ENCODE results near the gene GLIS1. TPM values are rescaled to one million over a fixed set of nuclear protein-coding genes. Genes with fewer than 3 reads are reported as not detected.

Gene GLIS1
- total and polyA plus RNA-seq, 9 donors = 0.12 to 2.9 (median 0.48) TPM; not detected in 1

DNA sequence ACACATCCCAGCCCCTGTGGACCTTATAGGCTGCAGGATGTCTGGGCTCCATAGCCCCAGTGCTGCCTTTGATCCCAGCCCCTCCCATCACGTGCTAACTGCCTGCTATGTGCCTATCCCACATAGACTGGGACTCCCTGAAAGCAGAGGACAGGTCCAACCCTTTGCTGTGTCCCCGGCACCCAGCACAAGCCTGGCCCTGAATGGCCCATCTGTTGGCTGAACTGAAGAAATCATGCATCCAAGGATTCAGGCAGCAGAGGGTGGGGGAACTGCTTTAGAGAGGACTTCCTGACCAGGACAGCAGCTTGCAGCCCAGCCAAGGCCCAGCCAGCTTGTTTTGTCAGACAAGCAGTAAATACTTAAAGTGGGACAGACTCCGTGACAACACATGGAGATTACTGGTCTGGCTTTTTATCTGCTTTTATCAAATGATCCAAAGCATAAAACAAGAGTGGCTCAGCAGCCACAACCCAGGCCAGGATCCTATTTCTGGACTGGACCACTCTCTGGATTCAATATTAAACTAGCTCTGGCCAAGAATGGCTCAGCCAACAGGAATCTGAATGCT, 69.3 kb downstream of the GLIS1 start:
- intact Hi-C loops (cut with DNase I) = no loop called here
- TF ChIP-seq, protein P1, sequence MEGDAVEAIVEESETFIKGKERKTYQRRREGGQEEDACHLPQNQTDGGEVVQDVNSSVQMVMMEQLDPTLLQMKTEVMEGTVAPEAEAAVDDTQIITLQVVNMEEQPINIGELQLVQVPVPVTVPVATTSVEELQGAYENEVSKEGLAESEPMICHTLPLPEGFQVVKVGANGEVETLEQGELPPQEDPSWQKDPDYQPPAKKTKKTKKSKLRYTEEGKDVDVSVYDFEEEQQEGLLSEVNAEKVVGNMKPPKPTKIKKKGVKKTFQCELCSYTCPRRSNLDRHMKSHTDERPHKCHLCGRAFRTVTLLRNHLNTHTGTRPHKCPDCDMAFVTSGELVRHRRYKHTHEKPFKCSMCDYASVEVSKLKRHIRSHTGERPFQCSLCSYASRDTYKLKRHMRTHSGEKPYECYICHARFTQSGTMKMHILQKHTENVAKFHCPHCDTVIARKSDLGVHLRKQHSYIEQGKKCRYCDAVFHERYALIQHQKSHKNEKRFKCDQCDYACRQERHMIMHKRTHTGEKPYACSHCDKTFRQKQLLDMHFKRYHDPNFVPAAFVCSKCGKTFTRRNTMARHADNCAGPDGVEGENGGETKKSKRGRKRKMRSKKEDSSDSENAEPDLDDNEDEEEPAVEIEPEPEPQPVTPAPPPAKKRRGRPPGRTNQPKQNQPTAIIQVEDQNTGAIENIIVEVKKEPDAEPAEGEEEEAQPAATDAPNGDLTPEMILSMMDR (IDR thresholded peaks at IDR 0.05) = no peak
- TF ChIP-seq EP300 (IDR thresholded peaks at IDR 0.05) (no peak), POLR2A (IDR thresholded peaks at IDR 0.05) (no peak)
- Histone ChIP-seq H3K9me3 (no peaks in the 10 kb centered on the region), H3K4me1 (ENCODE audit: insufficient read depth) (no peaks in the 10 kb centered on the region), H3K27me3 (no peaks in the 10 kb centered on the region), H3K4me3 (no peak overlapping the region), H3K36me3 (no peaks in the 10 kb centered on the region), H3K27ac (no peak overlapping the region)
- 64 to 72% (median 72%) methylated on average over 3 of the region's 3 CpGs for WGBS, 3 donors
- no peak for DNase-seq

DNA sequence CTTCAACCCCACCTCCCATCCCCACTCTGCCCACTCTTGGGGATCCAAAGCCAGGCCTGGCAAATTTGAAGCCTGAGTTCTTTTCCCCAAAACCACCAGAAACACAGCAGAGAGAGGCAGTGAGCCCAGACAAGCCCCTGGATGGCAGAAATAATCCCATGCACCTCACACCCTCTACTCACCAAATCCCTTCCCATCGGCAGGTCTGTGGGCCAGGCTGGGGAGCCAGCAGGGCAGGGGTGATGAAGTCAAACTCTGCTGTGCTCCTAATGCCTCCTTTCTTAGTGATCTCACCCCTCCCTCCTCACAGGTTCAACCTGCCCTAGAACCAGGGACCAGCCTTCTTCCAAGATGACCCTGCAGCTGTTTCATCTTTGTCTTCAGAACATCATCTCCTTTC, 72.4 kb downstream of the GLIS1 start:
- intact Hi-C loops (cut with DNase I) = no loop called here
- no peak for DNase-seq
- no peak for TF ChIP-seq EP300 (IDR thresholded peaks at IDR 0.05)
- no peak for TF ChIP-seq POLR2A (IDR thresholded peaks at IDR 0.05)
- TF ChIP-seq, protein P1 (IDR thresholded peaks at IDR 0.05) = no peak
- H3K4me3 ChIP-seq = no peak overlapping the region
- 88 to 91% (median 88%) methylated on average over 1 of the region's 1 CpG for WGBS, 3 donors
- H3K4me1 ChIP-seq (ENCODE audit: insufficient read depth) = no peaks in the 10 kb centered on the region
- no peak overlapping the region for H3K27ac ChIP-seq
- H3K36me3 ChIP-seq = no peaks in the 10 kb centered on the region
- no peaks in the 10 kb centered on the region for H3K9me3 ChIP-seq
- no peaks in the 10 kb centered on the region for H3K27me3 ChIP-seq

DNA sequence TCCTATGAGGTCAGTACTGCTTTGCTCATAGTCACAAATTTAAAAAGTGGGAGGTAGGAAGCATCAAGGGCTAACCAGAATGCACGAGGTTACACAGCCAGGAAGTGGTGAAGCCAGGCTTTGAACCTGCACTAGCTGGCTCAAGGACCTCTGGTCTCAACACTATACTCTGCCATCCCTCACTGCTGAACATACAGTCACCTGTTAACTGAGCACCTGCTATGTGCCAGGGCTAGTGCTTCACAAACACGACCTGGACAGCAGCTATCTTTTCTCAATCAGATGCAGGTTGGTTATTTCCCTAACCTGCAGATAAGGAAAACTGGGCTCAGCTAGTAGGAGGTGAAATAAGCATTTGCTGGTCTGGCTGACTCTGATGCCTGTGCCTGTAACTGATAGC, 73.0 kb downstream of the GLIS1 start:
- Histone ChIP-seq H3K4me3 (no peak overlapping the region), H3K36me3 (no peaks in the 10 kb centered on the region), H3K9me3 (no peaks in the 10 kb centered on the region), H3K27ac (no peak overlapping the region), H3K4me1 (ENCODE audit: insufficient read depth) (no peaks in the 10 kb centered on the region), H3K27me3 (no peaks in the 10 kb centered on the region)
- TF ChIP-seq POLR2A (IDR thresholded peaks at IDR 0.05) = no peak
- TF ChIP-seq, protein P1 (IDR thresholded peaks at IDR 0.05) = no peak
- TF ChIP-seq EP300 (IDR thresholded peaks at IDR 0.05) = no peak
- intact Hi-C loops (cut with DNase I) = no loop called here
- WGBS, 3 donors = 20 to 44% (median 38%) methylated on average over 2 of the region's 2 CpGs
- DNase-seq = no peak

DNA sequence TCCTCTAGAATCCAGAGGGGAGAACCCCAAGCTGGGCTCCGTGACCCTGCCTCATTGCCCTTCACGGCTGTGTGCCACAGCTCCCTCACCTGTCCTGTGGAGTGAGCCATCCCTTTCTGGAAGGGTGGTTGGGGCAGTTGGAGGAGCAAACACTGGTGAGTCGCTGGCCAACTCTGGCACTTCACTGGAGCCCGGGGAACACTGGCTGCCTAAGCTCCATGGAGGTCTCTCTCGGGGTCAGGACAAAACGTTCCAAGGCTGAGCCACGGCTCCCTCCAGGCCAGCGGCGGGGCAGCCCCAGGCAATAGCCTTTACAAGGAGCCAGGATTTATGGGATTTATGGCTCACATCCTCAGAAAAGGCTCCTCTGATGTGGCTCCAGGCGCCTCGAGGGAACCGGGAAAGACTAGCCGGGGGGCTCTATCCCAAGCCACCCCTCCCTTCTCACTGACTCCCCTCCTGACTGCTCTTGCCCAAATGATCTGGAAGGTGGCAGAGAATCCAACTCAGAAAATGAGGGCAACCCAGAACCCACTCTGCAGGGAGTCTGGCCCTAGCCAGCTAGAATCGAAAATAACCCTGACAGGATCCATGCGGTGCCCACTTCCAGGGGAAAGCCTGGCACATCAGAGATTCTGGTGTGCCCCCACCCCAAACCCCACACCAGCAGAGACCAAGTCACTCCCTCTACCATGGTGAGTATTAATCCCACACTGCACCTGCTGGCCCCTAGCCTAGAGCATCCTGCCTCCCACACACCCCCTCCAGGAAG, 75.2 kb downstream of the GLIS1 start:
- TF ChIP-seq, protein P1 (IDR thresholded peaks at IDR 0.05) = no peak
- whole genome bisulfite sequencing, 3 donors = 40 to 51% (median 46%) methylated on average over 8 to 15 of the region's 15 CpGs
- Histone ChIP-seq H3K4me1 (ENCODE audit: insufficient read depth) (no peaks in the 10 kb centered on the region), H3K27me3 (no peaks in the 10 kb centered on the region), H3K4me3 (no peak overlapping the region), H3K36me3 (no peaks in the 10 kb centered on the region), H3K27ac (no peak overlapping the region), H3K9me3 (no peaks in the 10 kb centered on the region)
- intact Hi-C loops (cut with DNase I) = no loop called here
- DNase-seq = peak in 2 of 5 donors; percentile 75 to 83

Data from ovary (tissue), 9 donors.